K562 (cell line): ENCODE data around the gene WFIKKN1. TPM values are rescaled to one million over a fixed set of nuclear protein-coding genes. Genes with fewer than 3 reads are reported as not detected.

Experiments used
- ARID3B ChIP-seq: fragments of 250-450 bp; sonication (Bioruptor Pico); IDR thresholded peaks from 2 replicates; pipeline ENCODE4 v1.4.0; 2020; ENCODE audit warnings: borderline replicate concordance
- CBFB ChIP-seq: sonication (generic); formaldehyde crosslinking; IDR thresholded peaks from 2 replicates; pipeline ENCODE4 v1.4.0; 2020; ENCODE audit warnings: mild to moderate bottlenecking, missing genetic modification reagents
- E2F6 ChIP-seq, 2 experiments: IDR thresholded peaks; 2 replicates each; pipeline ENCODE4 v1.6.1; 2011; ENCODE audit warnings: borderline replicate concordance in 1 of 2, control low read depth in 1 of 2, low read depth in 1 of 2, low read length in 1 of 2, mild to moderate bottlenecking in 1 of 2, mixed read lengths in 1 of 2, moderate library complexity in 1 of 2; ENCODE audit not compliant: insufficient read depth in 1 of 2, insufficient read length in 1 of 2, poor library complexity in 1 of 2, severe bottlenecking in 1 of 2; ENCODE audit errors: extremely low read depth in 1 of 2
- ETS1 ChIP-seq: conservative IDR thresholded peaks from 2 replicates; pipeline ENCODE4 v1.6.1; 2011; ENCODE audit warnings: low read depth, mild to moderate bottlenecking, low read length; ENCODE audit not compliant: control insufficient read depth
- KAT8 ChIP-seq: fragments of 450-650 bp; IDR thresholded peaks from 2 replicates; pipeline ENCODE4 v1.6.1; 2016; ENCODE audit warnings: low read depth, mild to moderate bottlenecking
- LARP7 ChIP-seq: fragments of 450-650 bp; IDR thresholded peaks from 2 replicates; pipeline ENCODE4 v1.6.1; 2016
- MTA3 ChIP-seq: fragments of 450-650 bp; formaldehyde crosslinking; IDR thresholded peaks from 2 replicates; pipeline ENCODE4 v1.6.1; 2017; ENCODE audit warnings: mild to moderate bottlenecking, borderline replicate concordance
- PRDM10 ChIP-seq: fragments of 450-650 bp; IDR thresholded peaks from 2 replicates; pipeline ENCODE4 v1.6.1; 2018; ENCODE audit not compliant: partially characterized antibody
- SPI1 ChIP-seq: IDR thresholded peaks from 2 replicates; pipeline ENCODE4 v1.6.1; 2011; ENCODE audit warnings: low read depth, low read length, control low read depth, borderline replicate concordance
- YY1 ChIP-seq, 3 experiments: IDR thresholded peaks; 2 replicates each; pipeline ENCODE4 v1.6.1; 2011; ENCODE audit warnings: low read length in 2 of 3, mild to moderate bottlenecking in 2 of 3, moderate library complexity in 2 of 3, borderline replicate concordance in 1 of 3, control low read depth in 1 of 3, low read depth in 1 of 3; ENCODE audit not compliant: insufficient read depth in 3 of 3, insufficient replicate concordance in 2 of 3, control insufficient read depth in 1 of 3, insufficient read length in 1 of 3; ENCODE audit errors: extremely low read depth in 1 of 3
- polyA plus RNA-seq, 8 experiments: library from polyadenylated mRNA; depleted of rRNA in 4 of 8; stranded (reverse) in 5 of 8; unstranded in 3 of 8; fragments of >200 nt; fragmentation: Nextera tagmentation in 2 of 8; fragmentation: Illumina TruSeq in 1 of 8; extraction: Ambion mirVana in 2 of 8; extraction: Trizol in 1 of 8; gene quantifications; 2 replicates each; pipeline versions ENCODE4 v1.2.1 to v1.2.3, GENCODE V29; 2011 to 2014; ENCODE audit warnings: inconsistent platforms in 1 of 8, missing spikeins in 1 of 8
- total RNA-seq, 7 experiments: library from RNA; depleted of rRNA in 6 of 7; stranded (reverse); fragments of >200 nt in 6 of 7; fragmentation: Illumina TruSeq in 2 of 7; extraction: Trizol in 2 of 7; gene quantifications; 2 replicates each; pipeline versions ENCODE4 v1.2.1 to v1.2.3, GENCODE V29; 2011 to 2021; ENCODE audit warnings: low replicate concordance in 1 of 7

WFIKKN1 gene
- total and polyA plus RNA-seq, 9 of the 15 experiments (the other 6 are each of a cell fraction or from before 2014, with no cell fraction given) = 0.14 to 1.1 (median 0.50) TPM; not detected in 4

GRCh38 chr16:681746-682427 is 51.1 kb downstream of the WFIKKN1 start (continued):
- TF ChIP-seq ARID3B (CRISPR knock-in tag) (no peak), SPI1 (no peak), PRDM10 (peak; percentile 55), LARP7 (no peak), MTA3 (0 out of 2 replicates have a peak, but pooled peaks have one; percentile 31), YY1 (IDR thresholded peaks at IDR 0.05; ENCODE audit: borderline replicate concordance in 1 of 3, control insufficient read depth in 1 of 3, extremely low read depth in 1 of 3, insufficient read depth in 3 of 3, insufficient read length in 1 of 3, insufficient replicate concordance in 2 of 3, low read depth in 1 of 3, low read length in 2 of 3) (peak in 1 of 3 experiments; percentile 5), CBFB (CRISPR knock-in tag) (peak; percentile 45; the same call in 1 of the 2 replicates), ETS1 (peak; percentile 42; the same call in 1 of the 2 replicates), KAT8 (no peak), E2F6 (IDR thresholded peaks at IDR 0.05; ENCODE audit: borderline replicate concordance in 1 of 2, extremely low read depth in 1 of 2, insufficient read depth in 1 of 2, insufficient read length in 1 of 2, low read depth in 1 of 2, low read length in 1 of 2, poor library complexity in 1 of 2, severe bottlenecking in 1 of 2) (peak; percentile 88 to 93)
